A549 (cell line): ENCODE measurements around the gene PYROXD2. TPM values are rescaled to one million over a fixed set of nuclear protein-coding genes. Genes with fewer than 3 reads are reported as not detected.

Experiments used
- ATAC-seq, 2 experiments: fragments of 200-7000 bp in 1 of 2; fragments of >200 bp in 1 of 2; cut with Nextera tagmentation in 1 of 2; cut with Tn5 transposase in 1 of 2; 3 replicates each; pipeline versions ENCODE4 v1.8.0 to v1.9.1; 2018 to 2020; ENCODE audit warnings: mild to moderate bottlenecking in 1 of 2, moderate library complexity in 1 of 2
- CTCF ChIA-PET: fragments of 300-600 bp; sonication (Branson Sonifier 250); formaldehyde crosslinking; extraction: SDS; loops from one replicate; lab custom pipeline; 2021; ENCODE audit warnings: antibody characterized with exemption, inconsistent platforms; lab: Yijun Ruan, JAX
- POLR2A ChIA-PET: fragments of 350-600 bp; formaldehyde crosslinking; extraction: SDS; loops from one replicate; lab custom pipeline; 2021; ENCODE audit warnings: antibody characterized with exemption, inconsistent platforms; lab: Yijun Ruan, JAX
- DNase-seq, 2 experiments: peaks; one replicate each; pipeline versions ENCODE4 v3.0.0 to v3.0.0-alpha.2; 2011 to 2016; ENCODE audit warnings: low read depth in 1 of 2, low spot score in 1 of 2
- FAIRE-seq: peaks from 2 replicates; lab custom pipeline; 2011; peaks lifted over from hg19 to GRCh38; lab: Jason Lieb, UNC
- H3K27ac ChIP-seq, 2 experiments: fragments of >200 bp; sonication (Bioruptor Twin); formaldehyde crosslinking; 3 replicates each; pipeline ENCODE4 v1.5.1; 2016 to 2017
- H3K4me1 ChIP-seq: fragments of >200 bp; sonication (Bioruptor Twin); formaldehyde crosslinking; 3 replicates; pipeline ENCODE4 v1.6.1; 2016
- H3K4me2 ChIP-seq: fragments of >200 bp; sonication (Bioruptor Twin); formaldehyde crosslinking; 3 replicates; pipeline ENCODE4 v1.6.1; 2016
- H3K4me3 ChIP-seq: fragments of >200 bp; sonication (Bioruptor Twin); formaldehyde crosslinking; 3 replicates; pipeline ENCODE4 v1.5.1; 2016
- H3K9me3 ChIP-seq: fragments of >200 bp; sonication (Bioruptor Twin); formaldehyde crosslinking; 3 replicates; pipeline ENCODE4 v1.6.1; 2016
- CBX8 ChIP-seq: fragments of 200-600 bp; sonication (generic); IDR thresholded peaks from 2 replicates; pipeline ENCODE4 v1.6.1; 2016
- CEBPB ChIP-seq, 2 experiments: fragments of >200 bp in 1 of 2; sonication (Bioruptor Twin) in 1 of 2; formaldehyde crosslinking in 1 of 2; IDR thresholded peaks; 2 replicates each; pipeline ENCODE4 v1.6.1; 2012 to 2016
- CHD2 ChIP-seq: fragments of 150-350 bp; IDR thresholded peaks from 2 replicates; pipeline ENCODE4 v1.6.1; 2014; ENCODE audit warnings: low read length; ENCODE audit not compliant: partially characterized antibody
- CTCF ChIP-seq: fragments of >200 bp; sonication (Bioruptor Twin); formaldehyde crosslinking; IDR thresholded peaks from 3 replicates; pipeline ENCODE4 v1.5.1; 2016
- FOSL2 ChIP-seq, 2 experiments: fragments of 450-650 bp in 1 of 2; fragments of >200 bp in 1 of 2; sonication (Bioruptor Twin) in 1 of 2; formaldehyde crosslinking; IDR thresholded peaks; 2 replicates each; pipeline versions ENCODE4 v1.5.0 to v1.6.1; 2016 to 2020; ENCODE audit warnings: mild to moderate bottlenecking in 1 of 2, moderate library complexity in 1 of 2
- HDAC2 ChIP-seq: fragments of 200-600 bp; sonication (generic); IDR thresholded peaks from 2 replicates; pipeline ENCODE4 v1.6.1; 2016
- HOXA7 ChIP-seq: fragments of 250-450 bp; sonication (Bioruptor Pico); IDR thresholded peaks from 2 replicates; pipeline ENCODE4 v1.5.0; 2020; ENCODE audit warnings: mild to moderate bottlenecking, moderate library complexity
- KDM1A ChIP-seq: fragments of 200-600 bp; sonication (generic); IDR thresholded peaks from 2 replicates; pipeline ENCODE4 v1.6.1; 2016; ENCODE audit warnings: low read depth, mild to moderate bottlenecking
- KDM5A ChIP-seq: fragments of 200-600 bp; sonication (generic); IDR thresholded peaks from 2 replicates; pipeline ENCODE4 v1.6.1; 2016; ENCODE audit warnings: antibody characterized with exemption, mild to moderate bottlenecking
- NR3C1 ChIP-seq: fragments of >200 bp; sonication (Bioruptor Twin); formaldehyde crosslinking; IDR thresholded peaks from 3 replicates; pipeline ENCODE4 v1.6.1; 2017
- PBX3 ChIP-seq: IDR thresholded peaks from 2 replicates; pipeline ENCODE4 v1.6.1; 2012
- SMC3 ChIP-seq: fragments of >200 bp; sonication (Bioruptor Twin); formaldehyde crosslinking; IDR thresholded peaks from 3 replicates; pipeline ENCODE4 v1.6.1; 2018; ENCODE audit warnings: inconsistent platforms
- SREBF2 ChIP-seq: fragments of 450-650 bp; IDR thresholded peaks from 2 replicates; pipeline ENCODE4 v1.6.1; 2014; ENCODE audit warnings: mild to moderate bottlenecking, moderate library complexity
- ZC3H11A ChIP-seq: fragments of 450-650 bp; IDR thresholded peaks from 2 replicates; pipeline ENCODE4 v1.6.1; 2014; ENCODE audit warnings: antibody characterized with exemption, mild to moderate bottlenecking
- WGBS: methylation state at CpG from one replicate; pipeline ENCODE4 v1.1.6; 2017; ENCODE audit errors: missing lambda C conversion rate; 5-methylcytosine and 5-hydroxymethylcytosine counted together
- polyA plus RNA-seq, 4 experiments: library from polyadenylated mRNA; depleted of rRNA in 3 of 4; stranded (reverse); fragments of >200 nt; fragmentation: RNase III in 1 of 4; extraction: RNeasy Plus Mini Kit Qiagen cat#74134 plus additional on column Dnase treatment in 1 of 4; gene quantifications; 2 replicates in 3 of 4; 3 replicates in 1 of 4; pipeline ENCODE4 v1.2.3, GENCODE V29; 2011 to 2017
- TF ChIP-seq, protein P1 (sequence below): fragments of >200 bp; sonication (Bioruptor Twin); formaldehyde crosslinking; IDR thresholded peaks from 3 replicates; pipeline ENCODE4 v1.6.1; 2016
- TF ChIP-seq, protein P2 (sequence below): fragments of 250-450 bp; sonication (Bioruptor Pico); IDR thresholded peaks from 2 replicates; pipeline ENCODE4 v1.5.0; 2021; ENCODE audit warnings: mild to moderate bottlenecking, moderate library complexity, borderline replicate concordance
- TF ChIP-seq, protein P3 (sequence below): fragments of 150-350 bp; IDR thresholded peaks from 2 replicates; pipeline ENCODE4 v1.6.1; 2014; ENCODE audit warnings: low read depth, mild to moderate bottlenecking, low read length

PYROXD2 gene
- polyA plus RNA-seq, 2 of the 4 experiments (the other 2 are of a cell fraction): 4.6 to 6.3 TPM

GRCh38 chr10:98351831-98352402 is 63.1 kb downstream of the PYROXD2 start:
- DNase-seq: no peak
- Histone ChIP-seq H3K9me3 (0 out of 3 replicates have a peak, but pooled peaks cover 4% of the 10 kb centered on the region), H3K4me1 (no peaks in the 10 kb centered on the region), H3K4me2 (no peak overlapping the region), H3K4me3 (no peak overlapping the region), H3K27ac (no peak overlapping the region)
- WGBS: 39% methylated on average over 7 of the region's 11 CpGs
- ChIA-PET POLR2A (no interaction called here), CTCF (interaction anchor here (1.4 kb wide), 1 partner anchor 38 kb away, joined by 4 read pairs; no protein-coding TSS in a partner anchor)
- FAIRE-seq: no peak
- no peak for ATAC-seq
- TF ChIP-seq CEBPB (IDR thresholded peaks at IDR 0.05) (no peak), SMC3 (no peak)

DNA sequence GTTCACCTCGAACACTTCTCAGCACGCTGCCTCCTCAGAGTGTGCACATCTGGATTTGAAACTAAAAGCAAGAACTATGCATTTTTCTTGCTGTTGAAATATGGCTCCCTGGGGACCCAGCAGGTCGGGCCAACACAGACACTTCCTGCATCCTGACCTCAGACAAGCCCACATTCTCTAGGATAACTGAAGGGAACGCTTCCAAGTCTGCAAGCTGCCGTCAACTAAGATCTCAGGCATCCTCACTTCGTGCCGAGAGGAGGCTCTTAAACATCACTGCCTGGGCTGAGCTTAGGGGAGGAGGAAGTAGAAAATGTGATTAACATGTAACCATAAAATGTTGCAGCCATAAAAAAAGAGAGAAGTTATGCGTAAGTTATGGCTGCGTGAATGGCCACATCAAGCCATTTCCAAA is 65.5 kb downstream of the PYROXD2 start:
- Histone ChIP-seq H3K4me2 (no peak overlapping the region), H3K27ac (no peak overlapping the region), H3K4me3 (no peak overlapping the region)
- no peak for ATAC-seq
- no peak for TF ChIP-seq PBX3
- no peak for TF ChIP-seq ZC3H11A
- TF ChIP-seq SREBF2: no peak
- no peak for TF ChIP-seq CBX8
- no peak for TF ChIP-seq KDM1A
- no peak for TF ChIP-seq KDM5A
- TF ChIP-seq, protein P1, sequence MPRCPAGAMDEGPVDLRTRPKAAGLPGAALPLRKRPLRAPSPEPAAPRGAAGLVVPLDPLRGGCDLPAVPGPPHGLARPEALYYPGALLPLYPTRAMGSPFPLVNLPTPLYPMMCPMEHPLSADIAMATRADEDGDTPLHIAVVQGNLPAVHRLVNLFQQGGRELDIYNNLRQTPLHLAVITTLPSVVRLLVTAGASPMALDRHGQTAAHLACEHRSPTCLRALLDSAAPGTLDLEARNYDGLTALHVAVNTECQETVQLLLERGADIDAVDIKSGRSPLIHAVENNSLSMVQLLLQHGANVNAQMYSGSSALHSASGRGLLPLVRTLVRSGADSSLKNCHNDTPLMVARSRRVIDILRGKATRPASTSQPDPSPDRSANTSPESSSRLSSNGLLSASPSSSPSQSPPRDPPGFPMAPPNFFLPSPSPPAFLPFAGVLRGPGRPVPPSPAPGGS: no peak
- no peak for TF ChIP-seq HOXA7 (CRISPR knock-in tag)
- TF ChIP-seq CTCF: no peak
- TF ChIP-seq, protein P2, sequence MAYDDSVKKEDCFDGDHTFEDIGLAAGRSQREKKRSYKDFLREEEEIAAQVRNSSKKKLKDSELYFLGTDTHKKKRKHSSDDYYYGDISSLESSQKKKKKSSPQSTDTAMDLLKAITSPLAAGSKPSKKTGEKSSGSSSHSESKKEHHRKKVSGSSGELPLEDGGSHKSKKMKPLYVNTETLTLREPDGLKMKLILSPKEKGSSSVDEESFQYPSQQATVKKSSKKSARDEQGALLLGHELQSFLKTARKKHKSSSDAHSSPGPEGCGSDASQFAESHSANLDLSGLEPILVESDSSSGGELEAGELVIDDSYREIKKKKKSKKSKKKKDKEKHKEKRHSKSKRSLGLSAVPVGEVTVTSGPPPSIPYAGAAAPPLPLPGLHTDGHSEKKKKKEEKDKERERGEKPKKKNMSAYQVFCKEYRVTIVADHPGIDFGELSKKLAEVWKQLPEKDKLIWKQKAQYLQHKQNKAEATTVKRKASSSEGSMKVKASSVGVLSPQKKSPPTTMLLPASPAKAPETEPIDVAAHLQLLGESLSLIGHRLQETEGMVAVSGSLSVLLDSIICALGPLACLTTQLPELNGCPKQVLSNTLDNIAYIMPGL: no peak
- TF ChIP-seq FOSL2 (IDR thresholded peaks at IDR 0.05): no peak
- no peak for TF ChIP-seq FOSL2 (CRISPR knock-in tag; IDR thresholded peaks at IDR 0.05)
- no peak for TF ChIP-seq NR3C1
- TF ChIP-seq CHD2: no peak
- TF ChIP-seq, protein P3, sequence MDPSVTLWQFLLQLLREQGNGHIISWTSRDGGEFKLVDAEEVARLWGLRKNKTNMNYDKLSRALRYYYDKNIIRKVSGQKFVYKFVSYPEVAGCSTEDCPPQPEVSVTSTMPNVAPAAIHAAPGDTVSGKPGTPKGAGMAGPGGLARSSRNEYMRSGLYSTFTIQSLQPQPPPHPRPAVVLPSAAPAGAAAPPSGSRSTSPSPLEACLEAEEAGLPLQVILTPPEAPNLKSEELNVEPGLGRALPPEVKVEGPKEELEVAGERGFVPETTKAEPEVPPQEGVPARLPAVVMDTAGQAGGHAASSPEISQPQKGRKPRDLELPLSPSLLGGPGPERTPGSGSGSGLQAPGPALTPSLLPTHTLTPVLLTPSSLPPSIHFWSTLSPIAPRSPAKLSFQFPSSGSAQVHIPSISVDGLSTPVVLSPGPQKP: no peak
- no peak for TF ChIP-seq HDAC2
- TF ChIP-seq, all 56 proteins: peak for 0
- 55% methylated on average over 9 of the region's 9 CpGs for WGBS
- no peak for FAIRE-seq
- Histone ChIP-seq H3K9me3 (peaks cover 11% of the 10 kb centered on the region; the same call in 1 of the 3 replicates), H3K4me1 (no peaks in the 10 kb centered on the region)
- no peak for DNase-seq
- POLR2A ChIA-PET: interaction anchor here (0.6 kb wide), 1 partner anchor 1028 kb away, joined by 5 read pairs; no protein-coding TSS in a partner anchor
- CTCF ChIA-PET: interaction anchor here (0.7 to 2.6 kb wide), 3 partner anchors 11 to 82 kb away, joined by 3 to 10 read pairs (median 5); no protein-coding TSS in a partner anchor
